ENCODE data around the gene NR2E3.

Gene NR2E3

GRCh38 chr15:71792521-71792920, 17.8 kb upstream of the NR2E3 start:
- DNase-seq, result no peak

GRCh38 chr15:71798641-71799040, 11.7 kb upstream of the NR2E3 start:
- DNase-seq, result no peak

- DNase-seq, result no peak
Measured at GRCh38 chr15:71800190-71800589, 10.2 kb upstream of the NR2E3 start.

- DNase-seq, result peak in 1 of 5 experiments; percentile 63
Measured at GRCh38 chr15:71800835-71801745, 9.3 kb upstream of the NR2E3 start.

- DNase-seq, result no peak
Measured at GRCh38 chr15:71801935-71802655, 8.3 kb upstream of the NR2E3 start.

GRCh38 chr15:71802770-71803169, 7.6 kb upstream of the NR2E3 start:
- DNase-seq, result peak in 1 of 5 experiments; percentile 51

GRCh38 chr15:71804226-71804625, 6.1 kb upstream of the NR2E3 start:
- no peak for DNase-seq

- no peak for DNase-seq
Measured at GRCh38 chr15:71804695-71805470, 5.5 kb upstream of the NR2E3 start.

- no peak for DNase-seq
Measured at GRCh38 chr15:71806452-71806931, 3.9 kb upstream of the NR2E3 start.

- DNase-seq, result no peak
Measured at GRCh38 chr15:71807125-71807629, 3.2 kb upstream of the NR2E3 start.

- DNase-seq, result no peak
Measured at GRCh38 chr15:71807691-71808091, 2.7 kb upstream of the NR2E3 start.

GRCh38 chr15:71808311-71809020, 1.9 kb upstream of the NR2E3 start:
- DNase-seq, result no peak

GRCh38 chr15:71809346-71809745, 1.0 kb upstream of the NR2E3 start:
- DNase-seq, result no peak

- DNase-seq, result no peak
Measured at GRCh38 chr15:71811036-71811736, 832 bp downstream of the NR2E3 start.

GRCh38 chr15:71811752-71812735, 1.7 kb downstream of the NR2E3 start:
- DNase-seq, result no peak

GRCh38 chr15:71812966-71813722, 2.8 kb downstream of the NR2E3 start:
- no peak for DNase-seq

GRCh38 chr15:71813723-71814470, 3.5 kb downstream of the NR2E3 start:
- no peak for DNase-seq

- DNase-seq, result no peak
Measured at GRCh38 chr15:71815301-71815700, 4.9 kb downstream of the NR2E3 start.

- DNase-seq, result no peak
Measured at GRCh38 chr15:71817351-71817750, 7.0 kb downstream of the NR2E3 start.
